ENCODE data around the gene SMIM29. TPM values are rescaled to one million over a fixed set of nuclear protein-coding genes. Genes with fewer than 3 reads are reported as not detected.
A peak's percentile ranks its signal among the peaks of the same experiment; 100 is the strongest.

SMIM29 gene
- total RNA-seq, 1 experiment from 2014 or later: 25.1 TPM

DNA sequence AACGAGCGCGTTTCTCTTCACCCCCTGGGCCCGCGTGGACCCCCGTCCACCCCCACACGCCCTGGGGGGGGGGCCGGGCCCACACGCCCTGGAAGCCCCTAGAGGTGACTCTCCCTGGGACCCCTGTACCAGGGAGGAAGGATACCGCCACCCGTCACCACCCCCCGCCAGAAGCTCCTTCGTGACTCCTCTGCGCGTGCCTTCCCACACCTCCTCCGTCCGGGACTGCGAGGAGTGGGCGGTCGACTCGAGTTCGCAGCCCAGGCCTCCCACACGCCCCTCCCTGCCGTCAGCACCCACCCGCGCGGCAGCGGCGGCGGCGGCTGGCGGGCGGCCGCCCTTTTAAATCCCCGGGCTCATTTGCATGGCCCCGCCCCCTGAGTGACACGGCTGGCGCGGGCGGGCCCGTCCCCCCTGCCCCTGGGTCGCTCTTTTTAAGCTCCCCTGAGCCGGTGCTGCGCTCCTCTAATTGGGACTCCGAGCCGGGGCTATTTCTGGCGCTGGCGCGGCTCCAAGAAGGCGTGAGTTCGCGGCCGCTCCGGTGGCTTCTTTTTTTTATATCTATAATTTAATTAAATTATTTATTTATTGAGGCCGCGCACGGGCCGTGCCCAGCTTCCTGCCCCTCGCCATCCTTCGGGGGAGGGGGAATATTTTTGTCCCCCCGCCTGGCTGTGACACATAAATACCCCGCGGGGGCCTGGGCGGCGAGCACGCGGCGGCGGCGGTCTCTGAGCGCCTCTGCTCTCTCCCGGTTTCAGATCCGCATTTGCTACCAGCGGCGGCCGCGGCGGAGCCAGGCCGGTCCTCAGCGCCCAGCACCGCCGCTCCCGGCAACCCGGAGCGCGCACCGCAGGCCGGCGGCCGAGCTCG is 12.1 kb downstream of the SMIM29 start, which contains the start of gene HMGA1:
Gene HMGA1 (plus strand): TSS at position 431 of the 873 bp plus-strand sequence. CDS start 3,908 bp downstream, outside the sequence.
- Histone ChIP-seq H3K9me2 (ENCODE audit: insufficient read depth) (no peaks in the 10 kb centered on the region), H4K20me1 (ENCODE audit: insufficient read depth) (peaks cover 11% of the 10 kb centered on the region; the same call in 1 of the 2 replicates), H3K4me1 (ENCODE audit: control insufficient read depth in 1 of 2, insufficient read depth in 2 of 2, low read length in 2 of 2) (peaks cover 36 to 81% of the 10 kb centered on the region in 2 experiments), H3K4me3 (replicated peaks in 1 of 2; ENCODE audit: low read depth in 1 of 2, low read length in 2 of 2) (peak within 1 kb of the TSS; percentile 69 to 93), H3K9ac (ENCODE audit: low read length) (peak within 1 kb of the TSS; percentile 93), H3K27me3 (ENCODE audit: insufficient read depth, low read length) (no peaks in the 10 kb centered on the region), H3K9me3 (ENCODE audit: control insufficient read depth in 1 of 2, insufficient read depth in 1 of 2, low read depth in 1 of 2, low read length in 2 of 2) (no peaks in the 10 kb centered on the region), H2AFZ (ENCODE audit: low read depth, low read length, poor library complexity, severe bottlenecking) (no peak within 1 kb of the TSS), H3K36me3 (ENCODE audit: control insufficient read depth in 1 of 2, insufficient read depth in 2 of 2, low read length in 2 of 2) (peaks cover 8 to 39% of the 10 kb centered on the region in 2 experiments; a peak in 2 of 4 replicates), H3K79me2 (ENCODE audit: insufficient read depth, low read length) (peaks cover 48% of the 10 kb centered on the region), H3K27ac (ENCODE audit: low read depth, low read length) (peak within 1 kb of the TSS; percentile 95), H3K4me2 (ENCODE audit: low read length) (peak within 1 kb of the TSS; percentile 90)
- RAD21 ChIA-PET (ENCODE audit: low non-redundant PET in 1 of 2, low total read pairs in 2 of 2, uncharacterized antibody in 2 of 2, unreplicated experiment in 2 of 2): no interaction called here
- ATAC-seq (peak; percentile 66), DNase-seq (ENCODE audit: low read depth, low spot score) (no peak)
- BruUV-seq (replicated peaks): no TSS peak
- CTCF ChIA-PET: interaction anchor here (1.0 to 1.7 kb wide), 4 partner anchors 13 to 1284 kb away, joined by 3 to 5 read pairs (median 3); partner anchors contain the start of gene HLA-DMA
- intact Hi-C loops (cut with micrococcal nuclease): loop anchor here (1.0 kb wide), 1 partner anchor 8 kb away; no protein-coding TSS in a partner anchor
- POLR2A ChIA-PET: interaction anchor here (0.8 to 1.9 kb wide), 25 partner anchors 8 to 1265 kb away, joined by 3 to 46 read pairs (median 5); partner anchors contain the start of gene SMIM29
- TF ChIP-seq CEBPB (IDR thresholded peaks at IDR 0.05; ENCODE audit: low read depth): no peak
- TF ChIP-seq ZBTB33 (IDR thresholded peaks at IDR 0.05; ENCODE audit: extremely low read depth, insufficient replicate concordance, low read length): peak; percentile 23
- no peak for TF ChIP-seq REST (IDR thresholded peaks at IDR 0.05; ENCODE audit: low read depth)
- TF ChIP-seq ZFX (IDR thresholded peaks at IDR 0.05): no peak
- TF ChIP-seq, protein P1, sequence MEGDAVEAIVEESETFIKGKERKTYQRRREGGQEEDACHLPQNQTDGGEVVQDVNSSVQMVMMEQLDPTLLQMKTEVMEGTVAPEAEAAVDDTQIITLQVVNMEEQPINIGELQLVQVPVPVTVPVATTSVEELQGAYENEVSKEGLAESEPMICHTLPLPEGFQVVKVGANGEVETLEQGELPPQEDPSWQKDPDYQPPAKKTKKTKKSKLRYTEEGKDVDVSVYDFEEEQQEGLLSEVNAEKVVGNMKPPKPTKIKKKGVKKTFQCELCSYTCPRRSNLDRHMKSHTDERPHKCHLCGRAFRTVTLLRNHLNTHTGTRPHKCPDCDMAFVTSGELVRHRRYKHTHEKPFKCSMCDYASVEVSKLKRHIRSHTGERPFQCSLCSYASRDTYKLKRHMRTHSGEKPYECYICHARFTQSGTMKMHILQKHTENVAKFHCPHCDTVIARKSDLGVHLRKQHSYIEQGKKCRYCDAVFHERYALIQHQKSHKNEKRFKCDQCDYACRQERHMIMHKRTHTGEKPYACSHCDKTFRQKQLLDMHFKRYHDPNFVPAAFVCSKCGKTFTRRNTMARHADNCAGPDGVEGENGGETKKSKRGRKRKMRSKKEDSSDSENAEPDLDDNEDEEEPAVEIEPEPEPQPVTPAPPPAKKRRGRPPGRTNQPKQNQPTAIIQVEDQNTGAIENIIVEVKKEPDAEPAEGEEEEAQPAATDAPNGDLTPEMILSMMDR (IDR thresholded peaks at IDR 0.05 in 2 of 3, conservative IDR thresholded peaks at IDR 0.05 in 1 of 3; ENCODE audit: borderline replicate concordance in 1 of 3, insufficient read depth in 1 of 3, low read depth in 2 of 3, low read length in 2 of 3): no peak
- no peak for TF ChIP-seq EZH2 (IDR thresholded peaks at IDR 0.05)
- TF ChIP-seq ZNF274 (IDR thresholded peaks at IDR 0.05; ENCODE audit: low read depth, low read length): no peak
- TF ChIP-seq SRF (IDR thresholded peaks at IDR 0.05; ENCODE audit: low read depth): no peak
- no peak for TF ChIP-seq EGR1 (IDR thresholded peaks at IDR 0.05; ENCODE audit: low read depth)
- peak; percentile 98 for TF ChIP-seq POLR2A (IDR thresholded peaks at IDR 0.05; ENCODE audit: borderline replicate concordance, extremely low read depth, insufficient read depth, insufficient read length)
- no peak for TF ChIP-seq SP1 (IDR thresholded peaks at IDR 0.05; ENCODE audit: low read depth)
- TF ChIP-seq YY1 (IDR thresholded peaks at IDR 0.05; ENCODE audit: extremely low read depth, insufficient replicate concordance, low read depth, low read length): peak; percentile 2
- TF ChIP-seq MAX (IDR thresholded peaks at IDR 0.05): no peak
- peak; percentile 99 for TF ChIP-seq POLR2AphosphoS5 (IDR thresholded peaks at IDR 0.05; ENCODE audit: low read depth, low read length)
- peak; percentile 41 for TF ChIP-seq TCF7L2 (IDR thresholded peaks at IDR 0.05; ENCODE audit: borderline replicate concordance, extremely low read depth, insufficient read depth, insufficient read length)
- no peak for TF ChIP-seq SIN3A (IDR thresholded peaks at IDR 0.05; ENCODE audit: low read depth)
- no peak for TF ChIP-seq EZH2phosphoT487 (IDR thresholded peaks at IDR 0.05; ENCODE audit: borderline replicate concordance)
- no peak for TF ChIP-seq ELF1 (IDR thresholded peaks at IDR 0.05; ENCODE audit: borderline replicate concordance, low read depth)
